ENCODE data around the gene ARHGEF33. TPM values are rescaled to one million over a fixed set of nuclear protein-coding genes. Genes with fewer than 3 reads are reported as not detected.

Gene ARHGEF33
- total and polyA plus RNA-seq, 2 of the 8 experiments (the other 6 are each of a cell fraction or from before 2014, with no cell fraction given), result 0.09 to 0.95 TPM

DNA sequence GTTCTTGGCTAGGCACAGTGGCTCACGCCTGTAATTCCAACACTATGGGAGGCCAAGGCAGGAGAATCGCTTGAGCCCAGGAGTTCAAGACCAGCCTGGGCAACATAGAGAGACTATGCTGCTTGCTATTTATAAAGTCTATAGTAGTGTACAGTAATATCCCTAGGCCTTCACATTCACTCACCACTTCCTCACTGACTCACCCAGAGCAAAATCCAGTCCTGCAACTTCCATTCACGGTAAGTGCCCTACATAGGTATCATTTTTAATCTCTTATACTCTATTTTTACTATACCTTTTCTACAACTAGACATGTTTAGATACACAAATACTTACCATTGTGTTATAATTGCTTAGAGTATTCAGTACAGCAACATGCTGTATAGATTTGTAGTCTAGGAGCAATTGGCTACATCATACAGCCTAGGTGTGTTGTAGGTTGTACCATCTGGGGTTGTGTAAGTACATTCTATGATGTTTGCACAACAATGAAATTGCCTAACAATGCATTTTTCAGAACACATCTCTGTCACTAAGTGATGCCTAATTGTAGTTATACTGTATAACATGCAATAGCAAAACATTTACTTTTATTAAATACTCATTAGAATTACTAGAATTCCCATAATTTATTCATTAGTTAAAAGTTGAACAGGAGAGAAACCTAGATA is 22.8 kb upstream of the ARHGEF33 start (continued):
- TF ChIP-seq CHD7 (IDR thresholded peaks at IDR 0.05; ENCODE audit: insufficient replicate concordance, low read length) (no peak), SAP30 (IDR thresholded peaks at IDR 0.05; ENCODE audit: insufficient read depth, insufficient replicate concordance, low read length) (no peak), USF2 (IDR thresholded peaks at IDR 0.05; ENCODE audit: low read length) (no peak), SP4 (IDR thresholded peaks at IDR 0.05; ENCODE audit: low read length) (no peak), ZNF274 (IDR thresholded peaks at IDR 0.05; ENCODE audit: borderline replicate concordance, extremely low read depth, low read length) (no peak), BRCA1 (IDR thresholded peaks at IDR 0.05; ENCODE audit: low read depth, low read length) (no peak), RBBP5 (IDR thresholded peaks at IDR 0.05; ENCODE audit: borderline replicate concordance, low read depth, low read length) (no peak), HDAC2 (IDR thresholded peaks at IDR 0.05; ENCODE audit: borderline replicate concordance in 1 of 2, low read depth in 2 of 2, low read length in 2 of 2) (no peak)
